Panc1 (cell line): ENCODE data around the gene MYCBPAP.

Source experiments
- CTCF ChIP-seq: fragments of 450-650 bp; IDR thresholded peaks from 2 replicates; pipeline ENCODE4 v1.5.1; 2017; ENCODE audit warnings: mild to moderate bottlenecking
- POLR2AphosphoS5 ChIP-seq: IDR thresholded peaks from 2 replicates; pipeline ENCODE4 v1.6.1; 2012; ENCODE audit warnings: mild to moderate bottlenecking, low read depth, low read length, moderate library complexity
- REST ChIP-seq, 2 experiments: IDR thresholded peaks; 2 replicates each; pipeline ENCODE4 v1.6.1; 2011 to 2012; ENCODE audit warnings: low read depth in 2 of 2, control low read depth in 1 of 2, low read length in 1 of 2, mild to moderate bottlenecking in 1 of 2, moderate library complexity in 1 of 2; ENCODE audit not compliant: insufficient read depth in 1 of 2
- SIN3A ChIP-seq: IDR thresholded peaks from 2 replicates; pipeline ENCODE4 v1.6.1; 2012; ENCODE audit warnings: low read depth, mild to moderate bottlenecking, low read length, moderate library complexity, borderline replicate concordance; ENCODE audit not compliant: insufficient read depth
- TCF7L2 ChIP-seq: IDR thresholded peaks from 2 replicates; pipeline ENCODE4 v1.6.1; 2011; ENCODE audit warnings: mild to moderate bottlenecking, low read depth, low read length, inconsistent platforms

GRCh38 chr17:50568659-50569058, 60.4 kb downstream of the MYCBPAP start:
- TF ChIP-seq CTCF (no peak), REST (IDR thresholded peaks at IDR 0.05; ENCODE audit: insufficient read depth in 1 of 2, low read depth in 2 of 2, low read length in 1 of 2) (no peak), POLR2AphosphoS5 (no peak), SIN3A (no peak), TCF7L2 (no peak)
